ENCODE data around the gene CASZ1.

DNA sequence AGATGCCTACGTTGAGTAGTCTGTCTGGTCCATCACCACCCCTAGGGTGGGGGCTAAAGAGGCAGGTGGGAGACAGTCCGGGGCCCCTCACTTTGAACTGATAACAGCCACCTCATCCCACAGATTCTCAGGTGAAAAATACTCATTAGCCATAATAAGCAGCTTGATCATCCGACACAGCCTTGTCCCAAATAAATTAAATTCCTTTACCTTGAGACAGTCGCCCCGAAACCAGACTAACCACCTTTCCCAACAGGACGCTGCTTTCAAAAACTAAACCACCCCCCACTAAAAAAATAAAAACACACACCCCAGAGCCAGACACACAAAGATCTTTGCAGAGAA lies 103.3 kb downstream of the CASZ1 start:
- no peak for TF ChIP-seq GATA2 (IDR thresholded peaks at IDR 0.05; ENCODE audit: low read depth, low read length)
- TF ChIP-seq GATA3 (IDR thresholded peaks at IDR 0.05; ENCODE audit: low read depth, low read length) = no peak

All from SH-SY5Y (cell line).